HuH-7.5 (cell line): Measurements from ENCODE around the gene CPED1.
"Not testable (repeated sequence)": the region's sequence is repeated elsewhere in the genome, so short reads cannot be mapped to it uniquely, and the experiment has no call there.

Experiments used
- DNase-seq: peaks from one replicate; pipeline ENCODE4 v3.0.0; 2011; ENCODE audit warnings: low spot score

The CPED1 gene

DNA sequence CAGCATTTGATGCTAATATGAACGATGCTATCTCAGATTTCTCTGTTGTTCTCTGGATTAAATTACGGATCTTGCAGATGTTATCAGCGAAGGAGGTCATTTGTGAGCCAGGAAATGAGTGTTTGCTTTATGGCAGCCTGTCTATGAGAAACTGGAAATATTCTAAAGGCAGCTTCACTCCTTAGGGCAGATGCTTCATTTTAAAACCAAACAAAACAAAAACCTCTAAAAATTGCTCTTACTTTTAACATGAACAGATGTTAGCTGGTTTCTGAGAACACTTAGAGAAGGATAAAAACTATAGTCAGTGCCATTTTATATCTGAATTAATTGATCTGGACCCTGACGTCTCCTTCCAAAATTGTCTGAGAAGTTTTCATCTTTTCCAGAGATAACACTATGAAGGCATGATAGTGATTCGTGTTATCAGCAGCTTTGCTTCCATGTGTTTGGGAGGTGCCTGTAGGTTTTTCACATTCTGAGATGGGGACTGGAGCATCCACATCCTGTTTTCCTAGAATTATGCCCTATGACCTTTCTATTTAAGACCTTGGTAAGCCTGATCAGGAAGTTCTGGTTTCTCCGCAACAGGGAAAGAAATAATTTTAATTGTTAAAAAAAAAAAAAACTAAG is 53.1 kb downstream of the CPED1 start:
- DNase-seq = no peak

DNA sequence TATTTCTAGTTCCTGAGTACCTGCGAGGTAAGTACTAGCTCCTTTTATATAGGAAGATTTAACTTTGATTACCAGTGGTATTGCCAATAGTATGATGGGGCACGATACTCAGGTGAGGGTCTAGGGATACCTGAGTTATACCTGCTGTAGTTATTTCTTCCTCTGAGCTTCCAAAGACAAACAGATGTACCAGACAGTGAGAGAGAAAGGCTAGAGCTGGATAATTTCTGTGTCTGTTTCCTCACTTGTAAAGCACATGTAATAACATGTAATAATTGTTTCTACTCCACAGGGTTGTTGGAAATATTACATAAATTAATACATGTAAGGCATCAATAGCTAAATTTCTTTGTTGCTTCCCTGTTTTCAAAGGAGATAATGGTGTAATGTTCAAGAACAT is 53.7 kb downstream of the CPED1 start:
- no peak for DNase-seq

DNA sequence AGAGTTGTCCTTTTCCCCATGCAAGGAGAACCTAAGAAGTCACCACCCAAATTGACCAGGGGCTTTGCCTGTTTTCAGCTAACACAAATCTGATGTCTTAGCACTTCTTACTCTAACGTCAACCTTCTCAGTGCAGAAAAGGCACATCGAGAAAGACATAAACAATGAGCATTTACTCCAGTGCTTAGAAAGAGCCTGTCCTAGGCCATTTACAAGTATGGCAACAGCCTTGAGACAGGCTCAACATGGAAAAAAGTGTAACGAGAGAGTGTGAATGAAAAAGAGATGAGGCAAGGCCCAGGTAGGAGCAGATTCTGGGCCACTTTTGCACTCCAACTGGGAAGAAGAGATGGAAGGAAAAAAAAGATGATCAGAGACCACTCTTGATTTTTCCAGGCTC is 54.4 kb downstream of the CPED1 start:
- DNase-seq = no peak

DNA sequence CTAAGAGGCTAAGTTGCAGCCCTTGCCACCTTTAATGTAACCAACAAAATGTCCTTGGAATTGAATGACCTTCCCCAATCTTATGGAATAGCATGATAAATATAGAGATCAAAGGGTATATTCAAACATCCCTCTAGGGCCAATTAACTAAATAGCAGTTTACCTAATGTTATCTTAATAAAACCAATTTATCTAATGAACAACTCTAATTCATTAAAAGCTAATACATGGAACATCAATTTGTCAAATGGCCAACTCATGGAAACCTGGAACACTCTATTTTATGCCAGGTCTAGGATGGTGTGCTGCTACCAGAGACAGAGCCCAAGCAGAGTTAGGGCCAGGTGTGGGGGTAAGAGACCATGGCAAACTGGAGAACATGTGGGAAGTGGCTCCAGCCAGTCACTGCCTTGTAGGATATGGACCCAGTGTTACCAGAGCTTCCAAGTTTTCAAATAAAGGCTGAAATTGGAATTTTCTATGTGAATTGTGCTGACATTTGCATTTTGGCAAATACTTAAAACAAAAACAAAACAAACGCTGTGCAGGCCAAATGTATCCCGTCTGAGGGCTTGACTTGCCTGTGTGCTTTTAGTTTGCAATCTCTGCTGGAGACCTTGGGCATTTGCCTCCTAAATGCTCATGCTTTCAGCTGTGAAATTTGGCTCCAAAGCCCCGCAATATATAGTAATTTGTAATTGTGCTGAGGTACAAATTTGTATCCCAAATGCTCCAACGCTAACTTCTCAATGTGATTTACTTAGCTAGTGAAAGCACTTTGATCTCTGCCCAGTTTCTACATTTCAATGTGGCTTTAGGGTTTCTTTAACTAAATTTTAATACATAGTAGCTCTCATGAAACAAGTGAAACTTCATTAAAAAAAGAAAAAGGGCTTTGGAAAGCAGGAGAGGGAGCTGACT is 55.1 kb downstream of the CPED1 start:
- DNase-seq = no peak

DNA sequence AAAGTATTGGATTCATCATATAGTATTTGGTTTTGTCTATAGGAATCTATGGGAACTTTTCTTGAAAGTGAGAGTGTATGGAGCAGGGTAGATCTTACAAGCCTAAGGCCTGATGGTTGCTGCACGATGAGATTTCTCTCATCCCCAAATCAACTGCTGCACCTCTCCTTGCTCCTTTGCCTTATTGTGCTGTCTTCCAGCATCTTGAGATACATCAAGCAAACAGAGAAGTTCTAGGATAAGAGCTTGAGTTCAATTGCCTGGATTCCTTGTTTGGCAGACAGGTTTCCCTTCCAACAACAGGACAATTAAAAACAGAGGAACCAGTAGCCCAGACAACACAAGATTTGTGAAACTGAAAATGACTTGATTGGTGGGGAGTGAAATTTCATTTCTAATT is 56.6 kb downstream of the CPED1 start:
- DNase-seq = no peak

DNA sequence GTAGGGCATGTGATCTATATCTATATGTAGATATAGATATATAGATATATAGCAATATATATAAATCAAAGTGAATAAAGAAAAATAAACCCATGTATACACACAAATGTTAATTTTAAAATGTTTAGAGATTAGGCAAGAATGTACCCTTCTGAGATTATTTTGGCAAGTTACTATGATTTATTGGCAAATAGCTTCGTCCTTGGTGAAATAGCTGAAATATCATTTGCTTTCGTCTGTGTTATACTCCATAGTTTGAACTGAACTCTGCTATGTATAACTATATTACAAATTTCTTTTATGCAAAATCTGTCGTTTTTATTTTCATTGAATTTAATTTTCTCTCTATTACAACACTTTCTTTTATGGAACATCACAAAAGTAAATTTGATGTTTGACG is 57.5 kb downstream of the CPED1 start:
- DNase-seq = no peak

DNA sequence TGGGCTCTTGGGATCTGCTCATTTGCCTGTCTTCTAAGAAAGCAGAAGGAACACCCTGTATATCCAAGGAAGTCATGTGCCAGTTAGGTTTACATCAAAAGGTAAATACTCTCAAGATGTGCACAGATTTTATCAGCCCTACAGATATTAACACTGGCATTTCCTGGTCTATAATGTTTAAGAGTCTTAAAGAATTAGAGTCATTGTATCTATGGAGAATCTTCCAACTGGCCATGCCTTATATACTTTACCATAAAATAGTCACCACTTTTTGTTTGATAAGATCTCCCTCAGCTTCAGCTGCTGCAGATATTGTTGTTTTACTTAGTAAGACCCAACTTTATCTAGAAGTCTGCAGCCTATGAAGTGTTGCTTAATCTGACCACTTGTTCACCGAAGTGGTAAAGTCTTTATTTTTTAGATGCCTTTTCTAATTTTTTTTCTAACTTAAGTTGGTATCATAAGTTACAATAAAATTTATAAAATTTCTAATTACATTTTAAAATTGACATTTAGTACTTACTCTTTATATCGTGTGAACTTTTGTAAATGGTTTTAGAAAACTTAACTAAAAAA is 58.5 kb downstream of the CPED1 start:
- DNase-seq = no peak

DNA sequence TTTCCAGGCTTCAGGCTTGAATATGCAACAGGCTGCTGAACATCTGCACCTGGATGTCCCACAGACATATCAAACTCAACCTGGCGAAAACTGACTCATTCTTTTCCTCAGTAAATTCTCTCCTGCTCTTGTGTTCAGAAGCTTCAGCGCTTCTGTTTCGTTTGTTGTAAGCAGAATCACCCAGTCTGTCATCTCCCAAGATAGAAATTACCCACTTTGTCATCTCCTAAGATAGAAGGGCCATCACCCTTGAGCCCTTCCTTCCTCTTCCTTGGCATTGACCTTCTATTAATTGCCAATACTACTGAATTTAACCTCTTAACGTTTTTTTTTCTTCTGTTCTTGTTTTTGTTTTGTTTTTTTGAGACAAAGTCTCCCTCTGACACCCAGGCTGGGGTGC is 59.7 kb downstream of the CPED1 start:
- no peak for DNase-seq

DNA sequence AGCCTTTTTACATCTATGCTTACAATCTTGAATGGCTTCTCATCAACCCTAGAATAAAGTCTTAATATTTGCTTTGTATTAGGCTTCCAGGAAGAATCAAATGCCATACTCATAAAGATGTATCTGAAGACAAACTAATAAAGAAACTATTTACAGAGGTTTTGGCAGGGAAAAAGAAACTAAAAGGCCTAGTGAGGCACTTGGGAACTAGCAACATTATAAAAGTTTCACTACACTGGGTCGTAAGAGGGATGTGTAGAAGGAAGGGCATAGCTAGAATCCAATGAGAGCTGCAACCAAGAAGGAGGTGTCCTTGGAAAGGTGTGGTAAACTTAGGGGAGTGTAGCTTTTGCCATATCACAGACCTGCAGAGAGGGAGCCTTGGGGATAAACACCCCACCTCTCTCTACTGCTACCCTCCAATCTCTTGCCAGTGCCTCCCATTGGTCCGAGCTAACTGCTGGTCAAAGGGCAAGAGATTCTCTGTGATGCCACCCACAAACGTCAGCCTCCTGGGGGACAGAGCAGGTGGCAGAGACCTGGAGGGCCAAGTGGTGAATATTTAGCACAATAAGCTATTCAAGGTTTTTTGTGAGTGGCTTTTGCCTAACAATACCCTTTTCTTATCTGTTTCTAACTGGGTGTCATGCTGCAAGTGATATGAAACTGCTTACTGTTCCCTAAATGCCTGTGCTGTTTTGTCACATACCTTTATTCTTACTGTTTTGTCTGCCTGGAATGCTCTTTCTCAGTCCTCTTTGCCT is 60.7 kb downstream of the CPED1 start:
- no peak for DNase-seq

DNA sequence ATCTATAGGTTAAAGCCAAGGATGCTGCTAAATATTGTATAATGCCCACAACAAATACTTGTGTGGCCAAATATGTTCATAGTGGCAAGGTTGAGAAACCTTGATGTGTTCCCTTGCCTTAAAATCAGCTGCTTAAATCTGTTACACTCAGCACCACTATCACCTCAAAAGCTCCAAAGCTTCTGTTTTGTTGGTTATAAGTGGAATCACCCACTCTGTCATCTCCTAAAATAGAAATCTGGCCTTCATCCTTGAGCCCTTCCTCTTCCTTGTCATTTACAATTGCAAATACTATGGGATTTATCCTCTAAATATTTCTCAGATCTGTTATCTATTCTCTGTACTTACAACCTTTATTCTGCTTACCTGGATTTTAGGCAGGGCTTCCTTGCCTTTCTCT is 61.4 kb downstream of the CPED1 start:
- no peak for DNase-seq

DNA sequence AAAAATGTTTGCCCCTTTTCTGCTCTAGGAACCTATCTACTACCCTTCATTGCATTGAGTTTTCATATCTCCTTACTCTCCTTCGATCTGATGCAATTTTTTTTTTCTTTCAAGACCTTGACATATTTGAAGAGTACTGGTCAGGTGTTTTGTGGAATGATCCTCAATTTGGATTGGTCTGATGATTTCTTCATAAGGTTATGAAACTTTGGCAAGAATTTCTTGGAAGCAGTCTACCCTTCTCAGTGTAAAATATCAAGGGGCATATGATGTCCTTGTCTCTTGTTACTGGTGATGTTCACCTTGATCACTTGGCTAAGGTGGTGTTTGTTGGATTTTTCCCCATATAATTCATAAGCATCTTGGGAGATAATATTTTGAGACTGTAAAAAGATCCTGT is 64.7 kb downstream of the CPED1 start:
- DNase-seq = no peak

DNA sequence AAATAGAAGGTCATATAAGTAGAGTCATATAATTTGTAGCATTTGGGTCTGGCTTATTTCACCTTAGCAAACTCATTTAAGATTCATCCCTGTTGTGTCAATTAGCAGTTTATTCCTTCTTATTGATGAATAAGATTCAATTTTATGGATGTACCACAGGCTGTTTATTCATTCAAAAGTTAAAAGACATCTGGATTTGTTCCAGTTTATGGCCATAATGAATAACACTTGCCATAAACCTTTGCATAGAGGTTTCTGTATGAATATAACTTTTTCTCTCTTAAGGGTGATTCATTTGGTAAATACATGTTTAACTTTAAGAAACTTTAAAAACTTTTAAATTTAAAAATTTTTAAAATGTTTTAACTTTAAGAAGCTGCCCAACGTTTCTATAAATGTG is 66.4 kb downstream of the CPED1 start:
- DNase-seq = no peak

DNA sequence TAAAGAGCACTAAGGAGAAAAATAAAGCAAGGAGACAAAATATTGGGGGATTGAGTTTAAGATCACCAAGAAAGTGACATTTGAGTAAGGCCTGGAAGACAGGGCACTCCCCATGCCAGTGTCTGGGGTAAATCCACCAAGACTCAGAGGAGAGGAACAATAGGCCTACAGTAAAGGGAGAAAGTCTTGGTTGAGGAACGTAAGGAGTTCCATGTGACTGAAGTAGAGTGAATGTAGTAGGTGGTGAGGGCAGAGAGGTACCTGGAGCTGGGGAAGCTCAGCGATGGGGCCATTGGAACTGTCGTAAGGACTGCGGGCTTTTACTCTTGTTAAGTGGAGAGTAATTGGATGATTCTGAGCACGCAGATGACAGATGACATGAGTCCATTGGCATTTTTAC is 69.4 kb downstream of the CPED1 start:
- DNase-seq = no peak

DNA sequence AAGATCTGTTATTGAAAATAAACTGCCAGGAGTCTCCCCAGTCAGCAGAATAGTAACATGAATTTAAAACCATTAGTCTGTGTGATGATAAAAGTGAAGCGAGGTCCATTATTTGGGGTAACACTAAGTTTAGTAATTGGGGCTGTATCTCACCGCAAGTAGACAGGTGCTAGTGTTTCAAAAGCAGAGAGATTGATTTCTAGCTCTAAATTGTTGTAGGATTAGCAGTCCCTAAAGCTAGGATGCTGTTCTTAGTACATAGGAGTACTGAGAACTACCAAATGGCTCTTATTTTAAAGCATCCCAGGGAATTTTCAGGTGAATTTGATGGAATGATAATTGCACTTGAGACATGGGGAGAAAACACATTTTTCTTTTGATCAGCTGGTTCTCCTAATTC is 70.5 kb downstream of the CPED1 start:
- DNase-seq = no peak

DNA sequence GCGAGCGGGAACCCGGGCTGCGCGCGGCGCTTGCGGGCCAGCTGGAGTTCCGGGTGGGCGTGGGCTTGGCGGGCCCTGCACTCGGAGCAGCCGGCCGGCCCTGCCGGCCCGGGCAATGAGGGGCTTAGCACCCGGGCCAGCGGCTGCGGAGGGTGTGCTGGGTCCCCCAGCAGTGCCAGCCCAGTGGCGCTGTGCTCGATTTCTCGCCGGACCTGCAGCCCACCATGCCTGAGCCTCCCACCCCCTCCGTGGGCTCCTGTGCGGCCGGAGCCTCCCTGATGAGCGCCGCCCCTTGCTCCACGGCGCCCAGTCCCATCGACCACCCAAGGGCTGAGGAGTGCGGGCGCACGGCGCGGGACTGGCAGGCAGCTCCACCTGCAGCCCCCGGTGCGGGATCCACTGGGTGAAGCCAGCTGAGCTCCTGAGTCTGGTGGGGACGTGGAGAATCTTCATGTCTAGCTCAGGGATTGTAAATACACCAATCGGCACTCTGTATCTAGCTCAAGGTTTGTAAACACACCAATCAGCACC is 71.5 kb downstream of the CPED1 start:
- not testable (repeated sequence) for DNase-seq

DNA sequence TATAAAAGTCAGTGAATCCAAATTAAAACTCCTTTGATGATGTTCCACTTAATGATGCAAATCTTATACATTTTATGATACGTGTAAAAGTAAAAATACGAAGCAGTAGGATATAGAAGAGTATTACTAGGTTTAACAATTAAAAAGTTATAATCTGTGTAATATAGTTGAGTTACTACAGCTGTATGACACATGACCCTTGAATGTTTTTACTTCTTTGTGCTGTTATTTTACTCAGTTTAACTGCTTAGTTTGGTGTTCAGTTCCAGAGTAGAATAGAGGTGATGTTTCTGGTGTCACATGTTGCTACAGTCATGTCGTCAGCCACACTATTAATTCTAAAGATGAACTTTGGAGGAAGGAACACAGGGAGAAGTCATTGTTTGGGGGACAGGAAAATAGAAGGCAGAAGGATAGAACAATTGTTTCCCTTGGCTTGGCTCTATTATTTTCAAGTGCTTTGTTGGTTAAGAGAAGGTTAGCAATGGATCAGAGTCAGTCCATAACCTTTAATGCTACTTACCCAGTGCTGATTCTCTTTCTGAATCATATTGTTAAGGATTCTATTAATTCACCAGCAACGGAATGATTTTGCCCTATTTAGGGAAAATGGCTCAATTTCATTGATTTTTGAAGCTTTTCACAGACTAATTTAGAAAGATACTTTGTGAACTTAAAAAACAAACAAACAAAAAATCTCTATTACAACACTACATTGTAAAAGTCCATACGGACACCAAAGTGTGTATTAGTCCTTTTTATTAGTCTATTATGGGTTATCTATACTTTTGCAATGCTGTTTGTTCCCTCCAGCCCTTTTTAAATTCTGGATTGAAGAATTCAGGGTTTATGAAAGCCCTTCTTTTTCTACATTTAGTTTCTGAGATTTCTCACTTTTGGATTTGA is 73.4 kb downstream of the CPED1 start:
- DNase-seq = no peak

DNA sequence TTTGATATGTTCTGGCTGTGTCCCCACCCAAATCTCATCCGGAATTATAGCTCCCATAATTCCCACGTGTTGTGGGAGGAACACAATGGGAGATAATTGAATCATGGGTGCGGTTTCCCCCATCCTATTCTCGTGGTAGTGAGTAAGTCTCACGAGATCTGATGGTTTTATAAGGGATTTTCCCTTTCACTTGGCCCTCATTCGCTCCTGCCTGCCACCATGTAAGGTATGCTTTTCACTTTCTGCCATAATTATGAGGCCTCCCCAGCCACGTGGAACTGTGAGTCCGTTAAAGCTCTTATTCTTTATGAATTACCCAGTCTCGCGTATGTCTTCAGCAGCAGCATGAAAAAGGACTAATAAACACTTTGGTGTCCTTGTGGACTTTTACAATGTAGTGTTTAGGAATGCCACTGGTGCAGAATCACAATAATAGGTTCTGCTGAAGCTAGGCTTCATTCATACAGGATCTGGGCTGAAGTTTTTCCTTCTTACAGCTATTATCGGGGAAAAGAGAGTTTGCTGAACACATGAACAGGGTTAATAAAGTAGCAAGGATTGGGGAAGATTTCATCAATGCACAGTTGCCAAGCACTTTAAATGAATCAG is 74.3 kb downstream of the CPED1 start:
- no peak for DNase-seq

DNA sequence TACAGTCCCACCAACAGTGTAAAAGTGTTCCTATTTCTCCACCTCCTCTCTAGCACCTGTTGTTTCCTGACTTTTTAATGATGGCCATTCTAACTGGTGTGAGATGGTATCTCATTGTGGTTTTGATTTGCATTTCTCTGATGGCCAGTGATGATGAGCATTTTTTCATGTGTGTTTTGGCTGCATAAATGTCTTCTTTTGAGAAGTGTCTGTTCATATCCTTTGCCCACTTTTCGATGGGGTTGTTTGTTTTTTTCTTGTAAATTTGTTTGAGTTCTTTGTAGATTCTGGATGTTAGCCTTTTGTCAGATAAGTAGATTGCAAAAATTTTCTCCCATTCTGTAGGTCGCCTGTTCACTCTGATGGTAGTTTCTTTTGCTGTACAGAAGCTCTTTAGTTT is 79.2 kb downstream of the CPED1 start:
- not testable (repeated sequence) for DNase-seq

DNA sequence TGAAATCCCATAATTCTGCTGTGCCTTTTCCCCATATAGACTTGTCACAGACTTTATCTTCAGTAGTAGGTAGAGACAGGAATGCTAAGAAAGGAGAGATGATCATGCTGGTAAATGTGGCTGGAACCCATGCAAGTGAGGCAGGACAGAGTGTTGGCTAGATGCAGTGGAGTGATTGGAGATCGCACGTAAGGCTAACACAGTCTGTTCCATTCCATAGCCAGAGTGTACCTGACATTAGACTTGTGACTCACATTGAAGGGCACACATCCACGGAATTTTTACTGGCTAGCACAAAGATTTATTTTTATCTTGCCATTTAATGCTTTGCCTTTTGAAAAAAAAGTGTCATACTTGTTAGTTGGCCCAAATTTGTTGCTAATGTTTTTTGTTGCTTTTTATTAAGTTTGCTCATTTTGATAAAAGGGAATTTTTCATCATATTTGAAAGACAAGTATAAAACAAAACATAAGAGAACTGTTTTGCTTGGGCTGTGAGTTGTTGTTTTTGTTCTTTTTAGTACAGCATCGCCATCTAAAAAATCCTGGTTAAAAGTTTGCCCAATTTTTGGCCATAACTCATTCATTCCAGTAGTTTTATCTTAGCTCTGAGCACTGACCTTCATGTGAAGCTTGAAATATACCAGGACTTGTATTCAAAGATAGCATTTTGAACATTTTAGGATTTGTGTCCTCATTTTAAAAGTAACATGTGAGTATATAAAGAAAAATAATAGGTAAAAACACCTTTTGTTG is 81.0 kb downstream of the CPED1 start:
- DNase-seq = no peak

DNA sequence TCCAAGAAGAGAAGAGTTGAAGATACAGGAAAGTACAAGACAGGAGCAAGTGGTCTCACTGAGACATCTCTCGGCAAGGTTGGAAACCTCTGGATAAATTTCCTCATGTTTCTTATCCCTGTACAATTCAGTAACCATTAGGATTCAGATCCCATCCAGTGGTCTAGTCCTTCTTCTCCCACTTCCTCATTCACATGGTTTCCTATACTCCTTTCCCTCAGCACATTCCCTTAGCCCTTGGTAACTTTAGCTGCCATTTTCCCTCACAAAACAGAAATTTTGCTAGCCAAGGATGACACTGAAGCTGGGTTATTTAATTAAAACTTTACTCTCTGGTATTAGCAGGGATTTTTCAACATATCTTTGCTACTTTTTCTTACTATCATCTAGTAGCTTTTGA is 82.6 kb downstream of the CPED1 start:
- DNase-seq = no peak
